Peyer's patch (tissue), 4 donors: ENCODE data around the gene GINS1. TPM values are rescaled to one million over a fixed set of nuclear protein-coding genes. Genes with fewer than 3 reads are reported as not detected.
"Not testable (repeated sequence)": the region's sequence is repeated elsewhere in the genome, so short reads cannot be mapped to it uniquely, and the experiment has no call there.

Experiments used
- DNase-seq, 3 donors: peaks; one replicate each; pipeline ENCODE4 v3.0.0-alpha.2; 2017 to 2019
- H3K27ac ChIP-seq, 4 donors: fragments of 200-600 bp; sonication (generic); one replicate each; pipeline ENCODE4 v1.5.1; 2016 to 2019
- H3K27me3 ChIP-seq, 2 donors: fragments of 200-600 bp; sonication (generic); one replicate each; pipeline ENCODE4 v1.5.1; 2019
- H3K36me3 ChIP-seq, 3 donors: fragments of 200-600 bp; sonication (generic); one replicate each; pipeline ENCODE4 v1.5.1; 2016 to 2019
- H3K4me1 ChIP-seq, 4 donors: fragments of 200-600 bp; sonication (generic); one replicate each; pipeline ENCODE4 v1.5.1; 2016 to 2019
- H3K4me3 ChIP-seq, 4 donors: fragments of 200-600 bp; sonication (generic); 1 replicate in 3 of 4; 2 replicates in 1 of 4; pipeline ENCODE4 v1.5.1; 2016 to 2019; ENCODE audit warnings: mild to moderate bottlenecking in 1 of 4
- H3K9me3 ChIP-seq, 4 donors: fragments of 200-600 bp; sonication (generic); one replicate each; pipeline ENCODE4 v1.5.1; 2016 to 2019; ENCODE audit warnings: mild to moderate bottlenecking in 1 of 4
- CTCF ChIP-seq, 6 experiments: fragments of 450-650 bp in 4 of 6; fragments of 200-600 bp in 2 of 6; sonication (generic) in 1 of 6; IDR thresholded peaks; one replicate each; pipeline ENCODE4 v1.5.1; 2017 to 2019; ENCODE audit warnings: antibody characterized with exemption in 6 of 6, mild to moderate bottlenecking in 3 of 6, moderate library complexity in 1 of 6
- POLR2A ChIP-seq, 2 donors: fragments of 450-650 bp; IDR thresholded peaks; one replicate each; pipeline ENCODE4 v1.5.1; 2017; ENCODE audit warnings: antibody characterized with exemption in 2 of 2, mild to moderate bottlenecking in 2 of 2, moderate library complexity in 2 of 2
- total RNA-seq, 4 donors: library from RNA; depleted of rRNA; stranded (reverse); fragments of >200 nt; gene quantifications; one replicate each; pipeline ENCODE4 v1.1.0, GENCODE V29; 2016

The GINS1 gene
- total RNA-seq, 4 donors from 2014 or later: 0.53 to 14.0 (median 1.4) TPM

- Histone ChIP-seq H3K27ac (no peak overlapping the region), H3K36me3 (peaks cover 0 to 22% (median 0%) of the 10 kb centered on the region in 3 donors), H3K9me3 (no peaks in the 10 kb centered on the region), H3K4me3 (no peak overlapping the region), H3K4me1 (no peaks in the 10 kb centered on the region), H3K27me3 (no peaks in the 10 kb centered on the region)
- no peak for DNase-seq
- no peak for TF ChIP-seq POLR2A (IDR thresholded peaks at IDR 0.05)
Observed at GRCh38 chr20:25469558-25469957, 62.1 kb downstream of the GINS1 start.

GRCh38 chr20:25470045-25470444, 62.6 kb downstream of the GINS1 start:
- Histone ChIP-seq H3K9me3 (no peaks in the 10 kb centered on the region), H3K4me3 (no peak overlapping the region), H3K36me3 (peaks cover 0 to 22% (median 0%) of the 10 kb centered on the region in 3 donors), H3K4me1 (no peaks in the 10 kb centered on the region), H3K27ac (no peak overlapping the region), H3K27me3 (no peaks in the 10 kb centered on the region)
- DNase-seq: peak in 1 of 3 donors; percentile 65
- TF ChIP-seq CTCF (IDR thresholded peaks at IDR 0.05) (peak in 4 of 6 experiments; percentile 31 to 63 (median 54)), POLR2A (IDR thresholded peaks at IDR 0.05) (no peak)

- H3K4me1 ChIP-seq: no peaks in the 10 kb centered on the region
- H3K9me3 ChIP-seq: no peaks in the 10 kb centered on the region
- H3K36me3 ChIP-seq: peaks cover 0 to 15% (median 0%) of the 10 kb centered on the region in 3 donors
- no peak overlapping the region for H3K27ac ChIP-seq
- DNase-seq: no peak
- H3K27me3 ChIP-seq: no peaks in the 10 kb centered on the region
- no peak overlapping the region for H3K4me3 ChIP-seq
- TF ChIP-seq CTCF (IDR thresholded peaks at IDR 0.05) (no peak), POLR2A (IDR thresholded peaks at IDR 0.05) (no peak)
Observed at GRCh38 chr20:25471020-25471419, 63.5 kb downstream of the GINS1 start.

- not testable (repeated sequence) for H3K27ac ChIP-seq, DNase-seq, H3K4me3 ChIP-seq, H3K9me3 ChIP-seq, H3K36me3 ChIP-seq, H3K27me3 ChIP-seq, H3K4me1 ChIP-seq
Observed at GRCh38 chr20:25473297-25473696, 65.8 kb downstream of the GINS1 start.

- no peak overlapping the region for H3K4me3 ChIP-seq
- no peak overlapping the region for H3K27ac ChIP-seq
- no peaks in the 10 kb centered on the region for H3K9me3 ChIP-seq
- no peak for DNase-seq
- H3K27me3 ChIP-seq: no peaks in the 10 kb centered on the region
- TF ChIP-seq POLR2A (IDR thresholded peaks at IDR 0.05): no peak
- no peaks in the 10 kb centered on the region for H3K4me1 ChIP-seq
- H3K36me3 ChIP-seq: peaks cover 0 to 7% (median 0%) of the 10 kb centered on the region in 3 donors
Observed at GRCh38 chr20:25476106-25477013, 68.9 kb downstream of the GINS1 start.

GRCh38 chr20:25477014-25477882, 69.8 kb downstream of the GINS1 start:
- peaks cover 0 to 12% (median 0%) of the 10 kb centered on the region in 3 donors for H3K36me3 ChIP-seq
- H3K4me1 ChIP-seq: no peaks in the 10 kb centered on the region
- H3K9me3 ChIP-seq: no peaks in the 10 kb centered on the region
- no peak for TF ChIP-seq POLR2A (IDR thresholded peaks at IDR 0.05)
- TF ChIP-seq CTCF (IDR thresholded peaks at IDR 0.05): no peak
- H3K4me3 ChIP-seq: no peak overlapping the region
- DNase-seq: no peak
- H3K27ac ChIP-seq: no peak overlapping the region
- no peaks in the 10 kb centered on the region for H3K27me3 ChIP-seq
